ENCODE data around the gene CFAP157.

The CFAP157 gene

GRCh38 chr9:127744398-127745110 is 37.8 kb downstream of the CFAP157 start:
- no peak overlapping the region for H3K4me3 ChIP-seq (ENCODE audit: low read depth, low read length)
- TF ChIP-seq, protein P1, sequence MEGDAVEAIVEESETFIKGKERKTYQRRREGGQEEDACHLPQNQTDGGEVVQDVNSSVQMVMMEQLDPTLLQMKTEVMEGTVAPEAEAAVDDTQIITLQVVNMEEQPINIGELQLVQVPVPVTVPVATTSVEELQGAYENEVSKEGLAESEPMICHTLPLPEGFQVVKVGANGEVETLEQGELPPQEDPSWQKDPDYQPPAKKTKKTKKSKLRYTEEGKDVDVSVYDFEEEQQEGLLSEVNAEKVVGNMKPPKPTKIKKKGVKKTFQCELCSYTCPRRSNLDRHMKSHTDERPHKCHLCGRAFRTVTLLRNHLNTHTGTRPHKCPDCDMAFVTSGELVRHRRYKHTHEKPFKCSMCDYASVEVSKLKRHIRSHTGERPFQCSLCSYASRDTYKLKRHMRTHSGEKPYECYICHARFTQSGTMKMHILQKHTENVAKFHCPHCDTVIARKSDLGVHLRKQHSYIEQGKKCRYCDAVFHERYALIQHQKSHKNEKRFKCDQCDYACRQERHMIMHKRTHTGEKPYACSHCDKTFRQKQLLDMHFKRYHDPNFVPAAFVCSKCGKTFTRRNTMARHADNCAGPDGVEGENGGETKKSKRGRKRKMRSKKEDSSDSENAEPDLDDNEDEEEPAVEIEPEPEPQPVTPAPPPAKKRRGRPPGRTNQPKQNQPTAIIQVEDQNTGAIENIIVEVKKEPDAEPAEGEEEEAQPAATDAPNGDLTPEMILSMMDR (IDR thresholded peaks at IDR 0.05; ENCODE audit: borderline replicate concordance, insufficient read depth, low read depth, low read length): no peak

- TF ChIP-seq, protein P1 (IDR thresholded peaks at IDR 0.05; ENCODE audit: borderline replicate concordance, insufficient read depth, low read depth, low read length): no peak
- H3K4me3 ChIP-seq (ENCODE audit: low read depth, low read length): no peak overlapping the region
These were observed 40.3 kb downstream of the CFAP157 start for GRCh38 chr9:127746959-127747569.

- H3K4me3 ChIP-seq (ENCODE audit: low read depth, low read length): no peak overlapping the region
- TF ChIP-seq, protein P1 (IDR thresholded peaks at IDR 0.05; ENCODE audit: borderline replicate concordance, insufficient read depth, low read depth, low read length): no peak
These were observed 42.5 kb downstream of the CFAP157 start for GRCh38 chr9:127749090-127749787.

DNA sequence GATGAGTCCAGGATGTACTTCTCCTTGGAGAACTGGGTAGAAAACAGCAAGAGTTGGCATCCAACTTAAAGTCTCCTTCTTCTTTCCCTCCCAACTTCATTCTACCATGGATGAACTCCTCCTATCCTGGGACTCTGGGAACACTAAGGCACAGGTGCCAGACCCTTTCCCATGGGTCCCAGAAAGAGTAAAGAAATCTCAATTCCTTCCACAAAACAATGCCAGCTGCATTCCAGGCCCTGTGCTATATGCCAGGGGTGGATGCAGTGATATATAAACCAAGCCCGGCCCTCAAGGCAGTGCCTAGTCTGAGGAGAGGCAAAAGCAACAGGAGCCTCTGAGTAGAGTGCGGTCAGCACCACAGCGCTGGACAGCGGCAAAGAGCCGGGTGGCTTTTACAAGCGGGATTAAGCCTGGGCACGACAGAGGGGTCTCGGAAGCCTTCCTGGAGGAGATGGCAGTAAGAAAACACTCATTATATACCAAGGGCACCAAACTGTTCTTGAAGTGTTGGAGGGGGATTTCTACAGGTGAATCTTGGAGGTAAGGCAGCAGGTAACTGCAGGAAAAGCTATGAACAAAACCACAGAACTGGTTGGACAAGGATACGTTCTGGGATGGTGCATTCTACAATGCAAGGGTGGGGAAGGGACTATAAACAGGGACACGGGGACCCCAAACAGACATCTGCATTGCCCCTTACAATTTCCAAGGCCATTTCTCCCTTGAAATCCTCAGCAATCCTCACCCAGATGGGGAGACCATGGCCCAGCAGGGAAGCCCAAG is 44.7 kb downstream of the CFAP157 start:
- H3K4me3 ChIP-seq (ENCODE audit: low read depth, low read length): no peak overlapping the region
- TF ChIP-seq, protein P1 (IDR thresholded peaks at IDR 0.05; ENCODE audit: borderline replicate concordance, insufficient read depth, low read depth, low read length): no peak

GRCh38 chr9:127753148-127753547 is 46.4 kb downstream of the CFAP157 start:
- TF ChIP-seq, protein P1 (IDR thresholded peaks at IDR 0.05; ENCODE audit: borderline replicate concordance, insufficient read depth, low read depth, low read length): no peak
- H3K4me3 ChIP-seq (ENCODE audit: low read depth, low read length): no peak overlapping the region

DNA sequence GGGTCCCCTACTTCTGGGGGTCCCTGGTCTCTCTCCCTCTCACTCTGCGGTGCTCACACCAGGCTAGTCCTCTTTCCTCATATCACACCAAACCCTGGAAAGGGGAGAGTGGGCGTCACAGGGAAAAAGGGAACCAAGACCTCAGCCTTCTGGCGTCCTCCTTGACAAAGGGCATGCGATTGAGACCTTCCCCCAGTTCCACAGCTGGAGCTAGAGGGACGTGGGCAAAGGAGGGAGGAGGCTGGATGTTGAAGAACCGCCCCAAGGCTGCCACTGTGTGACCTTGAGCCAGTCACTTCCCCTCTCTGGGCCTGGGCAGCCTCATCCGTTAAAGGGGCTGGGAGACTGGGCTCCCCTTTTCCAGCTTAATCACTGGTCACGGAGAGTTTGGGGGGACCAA is 46.8 kb downstream of the CFAP157 start:
- TF ChIP-seq, protein P1 (IDR thresholded peaks at IDR 0.05; ENCODE audit: borderline replicate concordance, insufficient read depth, low read depth, low read length): no peak
- no peak overlapping the region for H3K4me3 ChIP-seq (ENCODE audit: low read depth, low read length)

Measured in GM12875 (cell line).